Hypothalamus (tissue), 51 donors: ENCODE results near the gene ZNF341.

Experiments
- DNase-seq, 51 donors: peaks; one replicate each; lab custom pipeline; 2025; lab: John Stamatoyannopoulos, UW

The ZNF341 gene

DNA sequence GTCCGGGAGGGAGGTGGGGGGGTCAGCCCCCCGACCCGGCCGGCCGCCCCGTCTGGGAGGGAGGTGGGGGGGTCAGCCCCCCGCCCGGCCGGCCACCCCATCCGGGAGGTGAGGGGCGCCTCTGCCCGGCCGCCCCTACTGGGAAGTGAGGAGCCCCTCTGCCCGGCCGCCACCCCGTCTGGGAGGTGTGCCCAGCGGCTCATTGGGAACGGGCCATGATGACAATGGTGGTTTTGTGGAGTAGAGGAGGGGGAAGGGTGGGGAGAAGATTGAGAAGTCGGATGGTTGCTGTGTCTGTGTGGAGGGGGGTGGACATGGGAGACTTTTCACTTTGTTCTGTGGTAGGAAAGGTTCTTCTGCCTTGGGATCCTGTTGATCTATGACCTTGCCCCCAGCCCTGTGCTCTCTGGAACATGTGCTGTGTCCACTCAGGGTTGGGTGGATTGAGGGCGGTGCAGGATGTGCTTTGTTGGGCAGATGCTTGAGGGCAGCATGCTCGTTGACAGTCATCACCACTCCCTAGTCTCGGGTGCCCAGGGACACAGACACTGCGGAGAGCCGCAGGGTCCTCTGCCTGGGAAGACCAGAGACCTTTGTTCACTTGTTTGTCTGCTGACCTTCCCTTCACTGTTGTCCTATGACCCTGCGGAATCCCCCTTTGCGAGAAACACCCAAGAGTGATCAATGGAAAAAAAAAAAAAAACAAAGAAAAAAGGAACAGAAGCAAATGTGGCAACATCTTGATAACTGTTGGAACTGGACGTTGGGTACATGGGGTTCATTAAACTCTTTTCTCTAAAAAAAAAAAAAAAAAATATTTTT, 30.0 kb upstream of the ZNF341 start:
- no peak for DNase-seq

- peak in 5 of 51 donors; percentile 9 to 31 (median 19) for DNase-seq
These were observed 28.9 kb upstream of the ZNF341 start for GRCh38 chr20:33702861-33703260.

GRCh38 chr20:33703498-33704137, 28.2 kb upstream of the ZNF341 start:
- no peak for DNase-seq

- no peak for DNase-seq
These were observed 27.4 kb upstream of the ZNF341 start for GRCh38 chr20:33704197-33704924.

DNA sequence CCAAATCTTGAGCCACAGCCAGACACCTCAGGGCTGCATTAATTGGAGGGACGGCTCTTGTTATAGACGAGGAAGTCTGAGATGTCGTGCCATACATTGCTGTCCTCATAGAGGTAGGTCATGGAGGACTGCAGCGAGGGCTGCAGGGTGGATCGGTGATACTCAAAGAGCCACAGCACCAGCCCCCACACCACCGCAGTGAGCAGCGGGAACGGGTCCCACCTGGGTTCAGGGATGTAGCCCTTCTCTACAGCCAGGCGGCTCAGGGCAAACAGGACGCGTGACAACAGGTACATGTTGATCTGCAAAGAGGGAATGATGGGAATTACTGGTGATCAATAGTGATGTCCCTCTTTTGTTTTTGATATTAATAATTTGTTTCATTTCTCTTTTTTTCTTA, 24.1 kb upstream of the ZNF341 start:
- no peak for DNase-seq

GRCh38 chr20:33709398-33709797, 22.4 kb upstream of the ZNF341 start:
- DNase-seq: no peak

DNA sequence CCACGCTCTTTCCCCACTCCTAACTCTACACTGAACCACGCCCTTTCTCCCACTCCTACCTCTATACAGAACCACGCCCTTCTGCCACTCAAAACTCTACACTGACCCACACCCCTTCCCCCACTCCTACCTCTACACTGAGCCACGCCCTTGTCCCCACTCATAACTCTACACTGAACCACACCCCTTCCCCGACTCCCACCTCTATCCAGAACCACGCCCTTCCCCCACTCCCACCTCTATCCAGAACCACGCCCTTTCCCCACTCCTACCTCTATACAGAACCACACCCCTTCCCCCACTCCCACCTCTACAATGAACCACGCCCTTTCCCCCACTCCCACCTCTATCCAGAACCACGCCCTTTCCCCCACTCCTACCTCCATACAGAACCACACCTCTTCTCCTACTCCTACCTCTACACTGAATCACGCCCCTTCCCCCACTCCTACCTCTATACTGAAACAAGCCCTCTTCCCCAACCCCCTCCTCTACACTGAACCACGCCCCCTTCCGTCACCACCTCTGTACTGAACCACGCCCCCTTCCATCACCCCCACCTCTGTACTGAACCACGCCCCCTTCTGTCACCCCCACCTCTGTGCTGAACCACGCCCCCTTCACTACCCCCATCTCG, 21.8 kb upstream of the ZNF341 start:
- DNase-seq: no peak

GRCh38 chr20:33710681-33711445, 20.9 kb upstream of the ZNF341 start:
- no peak for DNase-seq

- DNase-seq: no peak
These were observed 20.4 kb upstream of the ZNF341 start for GRCh38 chr20:33711446-33711738.

- no peak for DNase-seq
These were observed 17.9 kb upstream of the ZNF341 start for GRCh38 chr20:33713865-33714367.

GRCh38 chr20:33716498-33716897, 15.3 kb upstream of the ZNF341 start:
- DNase-seq: no peak

DNA sequence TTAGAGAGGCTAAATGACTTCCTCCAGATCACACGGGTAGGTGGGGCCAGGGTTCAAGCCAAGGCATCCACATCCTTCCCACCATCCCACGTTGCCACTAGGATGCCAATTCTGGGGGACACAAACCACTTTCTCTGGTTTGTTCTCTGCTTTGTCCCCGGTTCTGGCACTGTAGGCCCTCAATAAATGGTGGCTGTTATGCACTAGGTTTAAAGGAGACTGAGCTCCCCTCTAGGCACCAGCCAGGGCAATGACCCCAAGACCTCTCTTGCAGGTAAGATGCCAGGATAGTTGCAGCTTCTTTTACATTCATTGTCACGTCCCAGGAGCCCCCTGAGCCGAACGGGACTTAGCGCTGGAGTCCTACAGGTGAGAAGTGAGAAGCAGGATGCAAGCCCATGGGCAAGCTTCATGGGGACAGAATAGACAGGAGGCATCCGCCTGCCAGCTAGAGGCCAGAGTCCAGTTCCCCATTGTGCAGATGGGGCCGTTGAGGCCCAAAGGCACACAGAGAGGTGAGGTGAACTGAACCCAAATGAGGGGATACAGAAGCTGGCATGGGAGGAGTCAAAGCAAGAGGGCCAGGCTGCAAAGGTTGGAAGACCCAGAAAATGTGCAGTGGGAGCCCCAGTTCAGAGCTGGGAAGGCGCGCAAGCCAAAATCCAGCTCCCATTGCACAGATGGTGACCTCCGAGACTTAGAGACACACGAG, 12.4 kb upstream of the ZNF341 start:
- no peak for DNase-seq

GRCh38 chr20:33719989-33720709, 11.6 kb upstream of the ZNF341 start, which contains the start of gene PXMP4:
PXMP4 (minus strand) TSS chr20:33720310; CDS start chr20:33720207, 103 bp downstream.
- DNase-seq: peak; percentile 49 to 99 (median 90)

GRCh38 chr20:33721391-33722140, 10.2 kb upstream of the ZNF341 start:
- DNase-seq: no peak

- no peak for DNase-seq
These were observed 7.2 kb upstream of the ZNF341 start for GRCh38 chr20:33724439-33725094.

- no peak for DNase-seq
These were observed 6.1 kb upstream of the ZNF341 start for GRCh38 chr20:33725607-33726264.

DNA sequence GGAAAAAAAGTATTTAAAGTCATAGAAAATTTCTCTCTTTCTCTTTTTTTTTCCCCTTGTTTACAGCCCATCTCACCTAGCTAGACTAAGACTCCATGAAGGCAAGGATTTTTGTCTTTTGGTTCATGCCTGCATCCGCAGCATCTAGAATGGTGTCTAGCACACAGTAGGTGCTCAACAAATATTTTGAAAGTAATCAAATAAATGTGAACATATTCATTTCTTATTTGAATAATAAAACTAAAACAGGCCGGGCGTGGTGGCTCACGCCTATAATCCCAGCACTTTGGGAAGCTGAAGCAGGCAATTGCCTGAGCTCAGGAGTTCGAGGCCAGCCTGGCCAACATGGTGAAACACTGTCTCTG, 4.7 kb upstream of the ZNF341 start:
- DNase-seq: no peak
